Mammary epithelial cell (primary cell): ENCODE data around the gene TRAP1.

Experiments
- CTCF ChIP-seq, 2 donors: IDR thresholded peaks in 1 of 2; conservative IDR thresholded peaks in 1 of 2; 2 replicates each; pipeline ENCODE4 v1.5.1; 2011 to 2012; ENCODE audit warnings: inconsistent platforms in 2 of 2, low read length in 2 of 2, mild to moderate bottlenecking in 2 of 2, control low read depth in 1 of 2, low read depth in 1 of 2; ENCODE audit not compliant: insufficient read depth in 1 of 2; ENCODE audit errors: extremely low read depth in 1 of 2
- EZH2 ChIP-seq: IDR thresholded peaks from 2 replicates; pipeline ENCODE4 v1.6.1; 2012; ENCODE audit warnings: low read length, inconsistent platforms, borderline replicate concordance

DNA sequence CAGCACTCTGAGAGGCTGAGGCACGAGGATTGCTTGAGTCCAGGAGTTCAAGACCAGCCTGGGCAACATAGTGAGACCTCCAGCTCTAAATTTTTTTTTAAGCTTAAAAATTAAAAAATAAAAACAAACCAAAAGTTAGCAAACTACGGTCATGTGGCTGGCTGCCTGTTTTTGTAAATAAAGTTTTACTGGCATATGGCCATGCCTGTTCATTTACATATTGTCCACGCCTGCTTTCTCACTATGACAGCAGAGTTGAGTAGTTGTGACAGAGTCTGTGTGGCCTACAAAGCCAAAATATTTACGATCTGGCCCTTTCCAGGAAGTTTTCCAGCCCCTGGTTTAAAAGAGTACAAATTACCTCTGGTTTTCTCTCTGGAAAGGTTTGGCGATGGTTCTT is 109.3 kb downstream of the TRAP1 start:
- TF ChIP-seq CTCF (conservative IDR thresholded peaks at IDR 0.05 in 1 of 2, IDR thresholded peaks at IDR 0.05 in 1 of 2; ENCODE audit: extremely low read depth in 1 of 2, insufficient read depth in 1 of 2, low read depth in 1 of 2, low read length in 2 of 2), result no peak
- no peak for TF ChIP-seq EZH2
